ENCODE measurements around the gene HSPA6.
"Not testable (repeated sequence)": the region's sequence is repeated elsewhere in the genome, so short reads cannot be mapped to it uniquely, and the experiment has no call there.

HSPA6 gene

GRCh38 chr1:161523817-161524741 lies at the start of gene HSPA6:
TSS of gene HSPA6 (plus strand) at chr1:161524540. CDS start at chr1:161524659, 119 bp downstream.
- DNase-seq = peak; percentile 64 to 67

GRCh38 chr1:161477711-161478110 lies 46.6 kb upstream of the HSPA6 start:
- DNase-seq = not testable (repeated sequence)

- DNase-seq = no peak
Measured at GRCh38 chr1:161478985-161479384, 45.4 kb upstream of the HSPA6 start.

GRCh38 chr1:161480381-161481035 lies 43.8 kb upstream of the HSPA6 start:
- DNase-seq = no peak

GRCh38 chr1:161481624-161482392 lies 42.5 kb upstream of the HSPA6 start:
- no peak for DNase-seq

GRCh38 chr1:161482610-161483009 lies 41.7 kb upstream of the HSPA6 start:
- DNase-seq = no peak

GRCh38 chr1:161483361-161483760 lies 41.0 kb upstream of the HSPA6 start:
- DNase-seq = no peak

- no peak for DNase-seq
Measured at GRCh38 chr1:161484613-161485012, 39.7 kb upstream of the HSPA6 start.

- DNase-seq = no peak
Measured at GRCh38 chr1:161486806-161487741, 37.3 kb upstream of the HSPA6 start.

GRCh38 chr1:161491472-161491871 lies 32.9 kb upstream of the HSPA6 start:
- no peak for DNase-seq

- DNase-seq = no peak
Measured at GRCh38 chr1:161492827-161493226, 31.5 kb upstream of the HSPA6 start.

- DNase-seq = no peak
Measured at GRCh38 chr1:161494091-161494735, 30.1 kb upstream of the HSPA6 start.

GRCh38 chr1:161495490-161495889 lies 28.9 kb upstream of the HSPA6 start:
- DNase-seq = no peak

GRCh38 chr1:161497961-161498360 lies 26.4 kb upstream of the HSPA6 start:
- no peak for DNase-seq

GRCh38 chr1:161498646-161499045 lies 25.7 kb upstream of the HSPA6 start:
- no peak for DNase-seq

GRCh38 chr1:161499099-161500039 lies 25.0 kb upstream of the HSPA6 start:
- DNase-seq = no peak

GRCh38 chr1:161501234-161501633 lies 23.1 kb upstream of the HSPA6 start:
- no peak for DNase-seq

GRCh38 chr1:161502181-161502580 lies 22.2 kb upstream of the HSPA6 start:
- no peak for DNase-seq

GRCh38 chr1:161502641-161503393 lies 21.5 kb upstream of the HSPA6 start:
- DNase-seq = no peak

- DNase-seq = no peak
Measured at GRCh38 chr1:161503394-161503748, 21.0 kb upstream of the HSPA6 start.

Measured in activated CD4-positive, alpha-beta T cell treated with anti-CD3 and anti-CD28 coated beads, Interleukin-2, amount 50 U/mL, for 4 hours (primary cell).